ENCODE measurements around the gene PTPN11.

Gene PTPN11

DNA sequence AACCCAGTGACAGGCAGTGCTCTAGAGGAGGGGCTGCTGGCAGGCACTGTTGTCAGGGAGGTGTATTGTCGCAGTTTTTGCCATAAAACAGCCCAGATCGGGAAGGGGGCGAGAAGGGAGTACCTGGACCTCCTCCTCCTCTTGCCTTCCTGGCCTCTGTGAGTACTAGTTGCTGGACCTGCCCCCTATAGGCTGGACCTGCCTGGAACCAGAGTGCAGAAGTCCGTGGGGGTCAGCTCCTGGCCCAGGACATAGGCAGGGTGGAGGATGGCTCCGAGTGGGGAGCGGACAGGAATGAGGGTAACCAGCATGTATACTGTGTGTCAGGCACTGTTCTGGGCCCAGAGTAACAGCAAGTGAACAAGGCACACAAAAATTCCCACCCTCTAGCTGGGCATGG lies 116.3 kb downstream of the PTPN11 start:
- no peak overlapping the region for H3K4me3 ChIP-seq
- TF ChIP-seq, protein P1, sequence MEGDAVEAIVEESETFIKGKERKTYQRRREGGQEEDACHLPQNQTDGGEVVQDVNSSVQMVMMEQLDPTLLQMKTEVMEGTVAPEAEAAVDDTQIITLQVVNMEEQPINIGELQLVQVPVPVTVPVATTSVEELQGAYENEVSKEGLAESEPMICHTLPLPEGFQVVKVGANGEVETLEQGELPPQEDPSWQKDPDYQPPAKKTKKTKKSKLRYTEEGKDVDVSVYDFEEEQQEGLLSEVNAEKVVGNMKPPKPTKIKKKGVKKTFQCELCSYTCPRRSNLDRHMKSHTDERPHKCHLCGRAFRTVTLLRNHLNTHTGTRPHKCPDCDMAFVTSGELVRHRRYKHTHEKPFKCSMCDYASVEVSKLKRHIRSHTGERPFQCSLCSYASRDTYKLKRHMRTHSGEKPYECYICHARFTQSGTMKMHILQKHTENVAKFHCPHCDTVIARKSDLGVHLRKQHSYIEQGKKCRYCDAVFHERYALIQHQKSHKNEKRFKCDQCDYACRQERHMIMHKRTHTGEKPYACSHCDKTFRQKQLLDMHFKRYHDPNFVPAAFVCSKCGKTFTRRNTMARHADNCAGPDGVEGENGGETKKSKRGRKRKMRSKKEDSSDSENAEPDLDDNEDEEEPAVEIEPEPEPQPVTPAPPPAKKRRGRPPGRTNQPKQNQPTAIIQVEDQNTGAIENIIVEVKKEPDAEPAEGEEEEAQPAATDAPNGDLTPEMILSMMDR (IDR thresholded peaks at IDR 0.05) = no peak
- H3K27ac ChIP-seq = no peak overlapping the region
- DNase-seq (ENCODE audit: low spot score) = no peak

DNA sequence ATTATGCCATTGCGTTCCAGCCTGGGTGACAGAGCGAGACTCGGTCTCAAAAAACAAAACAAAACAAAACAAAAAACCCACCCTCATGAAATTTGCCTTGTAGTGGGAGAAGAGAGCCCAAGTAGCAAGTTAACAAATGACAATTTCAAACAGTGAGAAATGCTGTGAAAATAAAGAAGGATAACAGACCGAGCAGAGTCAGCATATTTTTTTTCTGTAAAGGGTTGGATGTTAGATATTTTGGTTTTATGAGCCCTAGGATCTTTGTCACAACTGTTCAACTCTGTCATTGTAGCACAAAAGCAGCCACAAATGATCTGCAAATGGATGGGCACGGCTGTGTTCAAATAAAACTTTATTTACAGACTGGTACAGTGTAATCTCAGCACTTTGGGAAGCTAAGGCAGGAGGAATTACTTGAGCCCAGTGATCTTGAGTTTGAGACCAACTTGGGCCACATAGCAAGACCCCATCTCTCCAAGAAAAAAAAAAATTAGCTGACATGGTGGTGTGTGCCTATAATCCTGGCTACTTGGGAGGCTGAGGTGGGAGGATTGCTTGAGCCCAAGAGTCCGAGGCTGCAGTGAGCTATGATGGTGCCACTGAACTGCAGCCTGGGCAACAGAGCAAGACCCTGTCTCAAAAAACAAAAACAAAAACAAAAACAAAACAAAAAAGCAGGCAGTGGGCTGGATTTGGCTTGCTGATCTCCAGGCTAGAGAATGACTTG lies 117.1 kb downstream of the PTPN11 start:
- Histone ChIP-seq H3K27ac (no peak overlapping the region), H3K4me3 (no peak overlapping the region)
- DNase-seq (ENCODE audit: low spot score) = no peak
- TF ChIP-seq, protein P1 (IDR thresholded peaks at IDR 0.05) = no peak

DNA sequence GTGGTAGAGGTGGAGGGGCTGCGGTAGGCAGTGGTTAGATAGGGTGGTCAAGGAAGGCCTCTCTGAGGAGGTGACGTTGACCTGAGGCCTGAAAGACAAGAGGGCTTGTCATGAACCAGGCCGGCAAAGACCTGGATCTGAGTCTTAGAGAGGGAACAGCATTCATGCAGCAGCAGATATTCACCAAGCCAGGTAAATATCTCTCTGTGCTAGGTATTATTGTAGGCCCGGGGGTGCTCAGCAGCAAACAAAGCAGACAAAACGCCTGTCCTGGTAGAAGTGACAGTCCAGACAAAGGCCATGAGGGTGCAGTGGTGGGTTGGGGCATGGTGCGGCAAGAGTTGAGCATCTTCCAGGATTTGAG lies 117.6 kb downstream of the PTPN11 start:
- TF ChIP-seq, protein P1 (IDR thresholded peaks at IDR 0.05) = no peak
- DNase-seq (ENCODE audit: low spot score) = no peak
- no peak overlapping the region for H3K4me3 ChIP-seq

DNA sequence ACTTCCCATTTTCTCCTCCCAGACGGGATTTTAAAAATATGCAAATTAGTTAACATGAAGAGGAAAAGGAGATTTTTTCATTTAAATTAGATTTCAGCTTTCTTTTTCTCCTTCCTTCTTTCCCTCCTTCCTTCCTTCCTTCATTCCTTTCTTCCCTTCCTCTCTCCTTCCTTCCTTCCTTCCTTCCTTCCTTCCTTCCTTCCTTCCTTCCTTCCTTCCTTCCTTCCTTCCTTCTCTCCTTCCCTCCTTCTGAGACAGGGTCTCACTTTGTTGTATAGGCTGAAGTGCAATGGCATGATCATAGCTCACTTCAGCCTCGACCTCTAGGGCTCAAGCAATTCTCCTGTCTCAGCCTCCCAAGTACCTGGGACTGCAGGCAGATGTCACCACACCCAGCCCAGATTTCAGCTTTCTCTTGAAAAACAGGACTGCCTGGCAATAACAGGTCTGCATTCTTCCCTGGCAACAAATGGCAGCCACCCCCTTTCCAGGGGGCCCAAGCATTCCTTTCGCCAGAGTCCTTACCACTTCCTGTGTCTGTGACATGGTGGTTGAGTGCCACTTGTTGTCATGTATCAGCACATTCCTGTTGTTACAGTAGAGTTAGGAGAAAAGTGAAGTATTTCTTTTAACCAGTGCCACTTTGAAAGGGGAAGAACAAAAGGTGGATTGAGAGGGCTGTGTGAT lies 119.1 kb downstream of the PTPN11 start:
- Histone ChIP-seq H3K4me3 (no peak overlapping the region), H3K27ac (no peak overlapping the region)
- no peak for DNase-seq (ENCODE audit: low spot score)
- TF ChIP-seq, protein P1 (IDR thresholded peaks at IDR 0.05) = no peak

More for the DNA sequence above, 117.6 kb downstream of the PTPN11 start:
- no peak overlapping the region for H3K27ac ChIP-seq

DNA sequence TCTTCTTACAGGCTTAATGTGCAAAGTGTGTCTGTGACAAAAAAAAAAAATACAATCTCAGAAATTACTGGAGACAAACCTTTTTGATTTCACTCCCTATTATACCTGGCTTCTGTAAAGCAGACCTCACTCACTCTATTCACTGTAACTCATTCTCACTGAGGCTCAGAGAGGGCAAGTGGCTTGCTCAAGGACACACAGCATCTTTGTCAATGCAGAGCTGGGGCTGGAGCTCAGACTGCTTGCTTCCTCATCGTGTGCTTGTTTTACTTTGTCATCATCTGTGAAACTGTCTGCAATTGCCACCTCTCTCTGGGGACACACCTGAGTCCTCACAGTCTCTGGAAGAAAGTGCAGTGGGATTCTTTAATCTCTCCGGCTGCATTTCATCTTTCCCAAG lies 120.0 kb downstream of the PTPN11 start:
- TF ChIP-seq, protein P1 (IDR thresholded peaks at IDR 0.05) = no peak
- DNase-seq (ENCODE audit: low spot score) = no peak
- no peak overlapping the region for H3K4me3 ChIP-seq
- H3K27ac ChIP-seq = no peak overlapping the region

DNA sequence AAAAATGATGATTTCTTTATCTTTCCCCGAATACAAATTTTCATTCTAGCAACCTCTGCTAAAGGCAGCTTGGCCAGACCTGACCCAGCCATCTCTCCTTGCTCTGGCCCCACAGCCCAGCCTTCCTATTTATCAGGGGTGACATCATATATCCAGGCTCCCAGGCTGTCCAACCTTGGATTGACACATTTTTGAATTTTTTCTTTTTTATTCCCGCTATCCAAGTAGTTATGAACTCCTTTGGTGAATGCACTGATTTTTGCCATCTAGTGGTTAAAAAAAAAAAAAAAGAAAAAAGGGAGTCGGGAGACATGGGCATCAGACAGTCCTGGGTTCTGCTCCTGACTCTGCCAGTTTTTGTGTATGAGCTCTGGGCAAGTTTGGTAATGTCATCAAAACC lies 120.5 kb downstream of the PTPN11 start:
- TF ChIP-seq, protein P1 (IDR thresholded peaks at IDR 0.05) = no peak
- no peak for DNase-seq (ENCODE audit: low spot score)
- no peak overlapping the region for H3K4me3 ChIP-seq
- H3K27ac ChIP-seq = no peak overlapping the region

DNA sequence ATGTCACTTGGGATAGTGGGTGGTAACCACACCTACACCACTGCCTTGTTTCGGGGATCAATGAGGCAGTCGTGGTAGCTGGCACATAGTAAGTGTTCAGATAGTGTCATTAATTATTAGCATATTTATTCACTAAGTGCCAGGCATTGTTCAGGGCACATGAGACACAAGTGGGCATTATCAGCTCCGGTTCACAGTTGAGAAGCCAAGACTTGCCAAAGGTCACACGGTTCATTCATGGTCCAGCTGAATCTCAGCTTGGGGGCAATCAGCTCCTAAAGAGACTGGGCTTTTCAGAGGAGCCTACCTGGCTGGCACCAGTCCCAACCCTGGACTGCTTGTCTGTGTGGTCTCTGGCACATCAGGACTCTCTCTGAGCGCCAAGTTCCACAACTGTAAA lies 121.3 kb downstream of the PTPN11 start:
- DNase-seq (ENCODE audit: low spot score) = no peak
- no peak overlapping the region for H3K4me3 ChIP-seq
- TF ChIP-seq, protein P1 (IDR thresholded peaks at IDR 0.05) = no peak
- no peak overlapping the region for H3K27ac ChIP-seq

Measured in coronary artery (tissue), 2 donors.